Right atrium auricular region (tissue), 2 donors: ENCODE results near the gene SLC12A1. TPM values are rescaled to one million over a fixed set of nuclear protein-coding genes. Genes with fewer than 3 reads are reported as not detected.
A peak's percentile ranks its signal among the peaks of the same experiment; 100 is the strongest.

ENCODE experiments used
- DNase-seq: peaks from one replicate; pipeline ENCODE4 v3.0.0-alpha.2; 2019; ENCODE audit warnings: low spot score
- H3K27ac ChIP-seq, 2 donors: fragments of 200-600 bp; sonication (generic); 1 replicate in 1 of 2; 2 replicates in 1 of 2; pipeline ENCODE4 v1.5.1; 2016 to 2019
- H3K27me3 ChIP-seq, 2 donors: fragments of 200-600 bp; sonication (generic); one replicate each; pipeline versions ENCODE4 v1.5.1 to v1.6.0; 2017 to 2019
- H3K36me3 ChIP-seq: fragments of 200-600 bp; sonication (generic); one replicate; pipeline ENCODE4 v1.5.1; 2016
- H3K4me1 ChIP-seq, 2 donors: fragments of 200-600 bp; sonication (generic); one replicate each; pipeline versions ENCODE4 v1.5.1 to v1.6.0; 2017 to 2019
- H3K4me3 ChIP-seq, 2 donors: fragments of 200-600 bp; sonication (generic); 1 replicate in 1 of 2; 2 replicates in 1 of 2; pipeline ENCODE4 v1.5.1; 2017 to 2019; ENCODE audit warnings: mild to moderate bottlenecking in 1 of 2, moderate library complexity in 1 of 2
- H3K9me3 ChIP-seq, 2 donors: fragments of 200-600 bp; sonication (generic); one replicate each; pipeline ENCODE4 v1.5.1; 2019
- total RNA-seq, 2 donors: library from RNA; depleted of rRNA; stranded (reverse); fragments of >200 nt; gene quantifications; one replicate each; pipeline ENCODE4 v1.1.0, GENCODE V29; 2016
- TF ChIP-seq, protein P1 (sequence below), 2 donors: fragments of 200-600 bp; sonication (generic); IDR thresholded peaks; one replicate each; pipeline ENCODE4 v1.5.1; 2019; ENCODE audit warnings: antibody characterized with exemption in 2 of 2

The SLC12A1 gene
- total RNA-seq, 2 donors from 2014 or later, result not detected

DNA sequence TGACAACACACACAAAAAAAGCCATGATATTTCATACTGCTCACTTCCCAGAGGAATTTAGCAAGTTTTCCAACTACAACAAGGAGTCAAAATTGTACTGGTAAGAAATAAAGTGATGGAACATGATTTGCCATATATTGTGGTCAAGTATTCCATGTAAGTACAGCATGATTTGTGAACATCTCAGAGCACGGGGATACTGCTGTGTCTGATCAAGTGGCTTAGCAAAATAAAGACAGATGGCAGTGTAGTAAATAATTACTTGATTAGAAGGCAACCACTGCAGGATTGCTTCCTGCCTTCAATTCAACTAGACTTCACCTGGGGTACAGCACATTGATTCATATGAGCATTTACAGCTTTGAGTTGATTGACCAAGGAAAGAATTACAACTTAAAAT is 73.5 kb downstream of the SLC12A1 start:
- no peak overlapping the region for H3K4me3 ChIP-seq
- DNase-seq, result no peak
- H3K4me1 ChIP-seq, result no peaks in the 10 kb centered on the region
- H3K27me3 ChIP-seq, result no peaks in the 10 kb centered on the region
- TF ChIP-seq, protein P1, sequence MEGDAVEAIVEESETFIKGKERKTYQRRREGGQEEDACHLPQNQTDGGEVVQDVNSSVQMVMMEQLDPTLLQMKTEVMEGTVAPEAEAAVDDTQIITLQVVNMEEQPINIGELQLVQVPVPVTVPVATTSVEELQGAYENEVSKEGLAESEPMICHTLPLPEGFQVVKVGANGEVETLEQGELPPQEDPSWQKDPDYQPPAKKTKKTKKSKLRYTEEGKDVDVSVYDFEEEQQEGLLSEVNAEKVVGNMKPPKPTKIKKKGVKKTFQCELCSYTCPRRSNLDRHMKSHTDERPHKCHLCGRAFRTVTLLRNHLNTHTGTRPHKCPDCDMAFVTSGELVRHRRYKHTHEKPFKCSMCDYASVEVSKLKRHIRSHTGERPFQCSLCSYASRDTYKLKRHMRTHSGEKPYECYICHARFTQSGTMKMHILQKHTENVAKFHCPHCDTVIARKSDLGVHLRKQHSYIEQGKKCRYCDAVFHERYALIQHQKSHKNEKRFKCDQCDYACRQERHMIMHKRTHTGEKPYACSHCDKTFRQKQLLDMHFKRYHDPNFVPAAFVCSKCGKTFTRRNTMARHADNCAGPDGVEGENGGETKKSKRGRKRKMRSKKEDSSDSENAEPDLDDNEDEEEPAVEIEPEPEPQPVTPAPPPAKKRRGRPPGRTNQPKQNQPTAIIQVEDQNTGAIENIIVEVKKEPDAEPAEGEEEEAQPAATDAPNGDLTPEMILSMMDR (IDR thresholded peaks at IDR 0.05), result no peak
- no peak overlapping the region for H3K27ac ChIP-seq
- no peaks in the 10 kb centered on the region for H3K36me3 ChIP-seq
- H3K9me3 ChIP-seq, result no peaks in the 10 kb centered on the region

DNA sequence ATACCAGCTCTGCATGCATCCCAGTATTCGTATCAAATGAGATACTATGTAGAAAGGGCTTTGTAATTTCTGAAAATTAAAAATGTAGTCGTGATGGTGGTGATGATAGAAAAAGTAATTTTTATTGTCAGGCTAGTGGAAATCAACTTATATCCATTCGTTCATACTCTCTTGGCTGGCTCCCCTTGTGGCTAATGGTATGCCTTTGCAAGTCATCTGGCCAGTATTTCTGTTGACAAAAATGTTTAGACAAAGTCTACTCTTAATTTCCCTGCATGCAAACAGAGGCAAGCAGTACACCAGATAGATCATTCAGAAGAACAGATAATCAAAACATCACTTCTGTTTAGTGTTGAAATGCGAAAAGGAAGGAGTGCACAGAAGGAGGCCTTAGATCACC is 75.6 kb downstream of the SLC12A1 start:
- Histone ChIP-seq H3K36me3 (no peaks in the 10 kb centered on the region), H3K4me1 (no peaks in the 10 kb centered on the region), H3K27me3 (no peaks in the 10 kb centered on the region), H3K9me3 (no peaks in the 10 kb centered on the region), H3K27ac (no peak overlapping the region), H3K4me3 (no peak overlapping the region)
- DNase-seq, result no peak
- TF ChIP-seq, protein P1 (IDR thresholded peaks at IDR 0.05), result no peak

DNA sequence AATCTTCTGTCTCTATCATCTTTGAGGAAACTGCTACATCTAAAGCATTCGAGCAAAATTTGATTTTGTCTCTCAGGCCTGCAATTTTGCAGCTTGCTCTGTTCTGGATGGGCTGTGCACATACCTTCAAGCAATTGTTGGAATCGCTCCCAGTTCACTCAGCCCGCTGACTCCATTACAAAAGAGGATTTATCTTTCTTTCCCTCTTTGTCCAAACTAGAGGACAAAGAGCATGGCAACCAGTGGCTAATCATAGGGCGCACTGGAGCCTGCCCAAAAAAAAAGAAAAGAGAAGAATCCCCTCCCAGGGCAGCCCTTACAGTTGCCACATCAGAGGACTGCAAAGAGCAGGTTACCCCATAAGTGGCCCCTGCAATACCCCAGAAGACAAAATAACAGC is 76.1 kb downstream of the SLC12A1 start:
- TF ChIP-seq, protein P1 (IDR thresholded peaks at IDR 0.05), result no peak
- Histone ChIP-seq H3K9me3 (no peaks in the 10 kb centered on the region), H3K27ac (no peak overlapping the region), H3K36me3 (no peaks in the 10 kb centered on the region), H3K27me3 (no peaks in the 10 kb centered on the region), H3K4me1 (no peaks in the 10 kb centered on the region), H3K4me3 (no peak overlapping the region)
- DNase-seq, result no peak

DNA sequence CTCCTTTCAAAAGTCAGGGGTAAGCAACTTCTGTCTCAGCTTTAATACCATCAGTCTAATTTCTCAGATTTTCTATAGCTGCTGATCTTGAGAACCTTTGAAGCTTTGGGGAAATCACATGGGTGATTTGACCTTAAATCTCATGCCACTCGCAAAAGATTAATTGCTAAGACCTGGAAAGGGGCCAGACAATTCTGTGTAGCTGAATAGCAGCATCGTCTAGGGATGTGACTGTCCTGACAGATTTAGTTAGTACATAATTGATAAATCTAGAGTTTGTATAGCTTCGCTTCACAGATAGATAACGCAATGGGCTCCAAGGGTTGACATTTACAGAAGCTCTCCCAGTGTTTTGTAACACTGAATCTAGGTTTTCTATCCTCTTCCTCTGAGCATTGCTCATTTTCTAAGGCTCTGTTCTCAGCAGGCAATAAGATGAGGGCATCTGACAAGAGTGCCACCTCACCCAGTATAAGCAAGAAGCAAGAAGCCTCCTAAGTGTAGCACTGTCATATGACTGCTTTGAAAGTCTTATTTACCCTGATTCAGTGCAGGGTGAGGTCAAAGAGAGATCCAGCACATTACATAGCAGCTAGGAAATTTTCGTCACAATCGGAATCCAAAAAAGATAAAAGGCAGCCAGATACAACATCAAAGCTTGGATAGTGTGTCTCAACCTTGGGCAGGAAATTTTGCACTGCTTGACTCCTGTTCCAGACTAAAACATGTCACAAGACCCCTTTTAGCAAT is 77.5 kb downstream of the SLC12A1 start:
- TF ChIP-seq, protein P1 (IDR thresholded peaks at IDR 0.05), result no peak
- no peaks in the 10 kb centered on the region for H3K27me3 ChIP-seq
- H3K9me3 ChIP-seq, result no peaks in the 10 kb centered on the region
- H3K4me3 ChIP-seq, result no peak overlapping the region
- H3K36me3 ChIP-seq, result no peaks in the 10 kb centered on the region
- no peaks in the 10 kb centered on the region for H3K4me1 ChIP-seq
- DNase-seq, result no peak
- peak overlapping the region in 1 of 2 donors; percentile 1 for H3K27ac ChIP-seq

DNA sequence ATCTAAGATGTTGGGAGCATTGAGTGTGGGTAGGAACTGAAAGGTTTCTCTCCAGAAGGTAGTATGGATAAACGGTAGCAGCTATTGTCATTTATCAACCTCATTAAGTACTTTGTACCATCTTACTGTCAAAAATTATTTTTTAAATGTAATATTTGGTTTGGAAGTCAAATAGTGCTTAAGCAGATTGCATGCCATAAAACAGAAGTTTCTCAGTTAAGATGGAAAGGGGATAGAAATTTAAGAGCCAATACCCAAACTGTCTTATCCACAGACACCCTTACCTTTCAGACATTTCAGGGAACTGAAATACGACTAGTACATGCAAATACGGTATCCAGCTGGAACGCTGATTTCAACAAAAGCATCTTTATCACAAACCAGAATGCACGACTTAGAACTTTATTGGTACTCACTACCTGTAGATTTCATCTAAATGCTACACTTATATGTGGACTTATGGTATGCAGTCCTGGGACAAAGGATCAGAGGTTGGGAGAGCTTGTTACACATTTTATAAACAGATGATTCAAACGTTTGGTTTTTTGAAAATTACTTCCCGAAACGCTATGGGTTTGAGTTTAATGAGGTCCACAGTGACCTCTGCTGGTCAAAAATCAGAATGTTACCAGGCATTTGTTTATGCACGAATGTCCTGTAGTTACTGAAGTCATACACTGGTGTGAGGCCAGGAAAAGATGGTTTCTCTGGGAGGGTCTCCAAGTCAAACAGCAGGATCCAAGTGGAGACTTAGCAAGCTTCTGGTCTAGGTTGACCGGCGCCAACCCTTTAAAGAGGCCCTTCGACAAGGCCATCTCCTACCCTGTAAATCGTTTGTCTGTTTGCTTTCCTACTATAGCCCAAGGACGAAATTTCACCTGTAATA is 79.5 kb downstream of the SLC12A1 start:
- TF ChIP-seq, protein P1 (IDR thresholded peaks at IDR 0.05), result peak; percentile 58 to 78
- Histone ChIP-seq H3K36me3 (no peaks in the 10 kb centered on the region), H3K9me3 (no peaks in the 10 kb centered on the region), H3K27me3 (no peaks in the 10 kb centered on the region), H3K4me3 (peak overlapping the region in 1 of 2 donors; percentile 26), H3K4me1 (no peaks in the 10 kb centered on the region), H3K27ac (no peak overlapping the region)
- peak; percentile 75 for DNase-seq
